HPDE6-E6E7 (cell line): ENCODE data around the gene FASTK.
A peak's percentile ranks its signal among the peaks of the same experiment; 100 is the strongest.

Experiments
- DNase-seq: peaks from one replicate; pipeline ENCODE4 v3.0.0; 2011; ENCODE audit warnings: missing footprints; ENCODE audit errors: extremely low spot score

The FASTK gene

DNA sequence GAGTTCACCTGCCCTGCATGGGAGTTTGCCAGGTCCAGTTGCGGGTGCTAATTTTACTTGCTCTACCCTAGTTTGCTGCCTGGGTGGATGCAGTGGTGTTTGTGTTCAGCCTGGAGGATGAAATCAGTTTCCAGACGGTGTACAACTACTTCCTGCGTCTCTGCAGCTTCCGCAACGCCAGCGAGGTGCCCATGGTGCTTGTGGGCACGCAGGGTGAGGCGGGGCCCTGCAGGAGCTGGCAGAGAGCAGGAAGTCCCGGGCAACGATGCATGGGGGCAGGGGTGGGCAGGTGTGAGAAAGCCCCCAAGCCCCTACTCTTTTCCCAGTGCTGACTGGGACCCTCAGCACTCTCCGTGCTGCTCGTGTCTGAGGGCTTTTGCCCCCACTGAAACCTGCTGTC, 37.0 kb upstream of the FASTK start:
- DNase-seq = no peak

DNA sequence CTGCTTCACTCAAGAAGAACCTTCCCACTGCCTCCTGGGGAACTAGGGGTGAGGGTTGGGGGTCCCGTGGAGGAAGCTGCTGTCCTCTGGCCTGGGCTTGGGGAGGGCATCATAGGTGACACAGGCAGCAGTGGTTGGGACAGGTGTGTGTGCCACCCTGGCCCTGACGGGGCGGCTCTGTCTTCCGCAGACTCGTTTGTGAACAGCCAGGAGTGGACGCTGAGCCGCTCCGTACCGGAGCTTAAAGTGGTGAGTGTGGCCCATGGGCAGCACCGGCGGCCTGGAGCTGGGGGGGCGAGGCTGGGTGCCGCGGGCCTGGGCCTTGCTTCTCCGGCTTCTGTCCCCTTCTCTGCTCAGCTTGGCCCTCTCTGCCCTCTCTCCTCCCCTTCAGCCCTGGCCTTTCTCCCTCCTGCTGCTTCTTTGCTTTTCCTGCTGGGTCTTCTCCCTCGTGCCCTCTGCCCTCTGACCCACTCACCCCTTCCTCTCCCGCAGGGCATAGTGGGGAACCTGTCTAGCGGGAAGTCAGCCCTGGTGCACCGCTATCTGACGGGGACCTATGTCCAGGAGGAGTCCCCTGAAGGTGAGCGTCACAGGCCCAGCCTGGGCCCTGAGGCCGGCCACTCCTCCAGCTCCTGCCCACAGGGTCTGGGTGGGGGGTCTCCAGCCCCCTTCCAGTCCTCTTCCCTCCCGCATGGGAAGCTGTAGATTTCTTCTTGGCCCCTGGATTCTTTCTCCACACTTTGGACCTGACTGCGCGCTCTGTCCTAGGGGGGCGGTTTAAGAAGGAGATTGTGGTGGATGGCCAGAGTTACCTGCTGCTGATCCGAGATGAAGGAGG, 36.2 kb upstream of the FASTK start:
- DNase-seq = no peak

DNA sequence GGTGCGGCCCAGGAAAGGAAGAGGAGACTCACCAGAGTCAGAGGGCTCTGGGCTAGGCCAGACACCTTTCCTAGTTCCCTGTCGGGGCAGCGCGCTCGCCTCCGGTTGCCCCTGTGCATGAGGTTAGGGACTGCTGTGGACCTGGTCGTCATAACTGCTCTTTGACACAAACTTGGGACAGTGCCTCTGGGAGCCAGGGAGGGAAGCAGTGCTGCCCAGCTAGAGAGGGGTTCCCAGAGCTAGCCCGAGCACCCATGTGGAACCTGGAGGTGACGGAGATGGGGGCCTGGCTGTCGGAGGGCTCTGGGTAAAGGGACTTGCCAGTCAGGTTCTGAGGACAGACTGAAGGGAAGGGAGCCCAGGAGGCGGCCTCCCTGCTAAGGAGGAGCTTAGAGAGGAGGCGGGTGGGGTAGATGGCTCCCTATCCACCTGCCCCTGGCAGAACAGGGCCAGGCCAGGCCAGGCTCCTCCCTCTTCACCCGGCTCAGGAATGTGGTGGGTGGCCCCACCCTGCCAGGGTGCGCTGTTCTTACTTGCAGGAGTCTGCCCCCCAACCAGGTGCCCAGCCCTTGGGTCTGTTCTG, 35.3 kb upstream of the FASTK start:
- peak; percentile 97 for DNase-seq

DNA sequence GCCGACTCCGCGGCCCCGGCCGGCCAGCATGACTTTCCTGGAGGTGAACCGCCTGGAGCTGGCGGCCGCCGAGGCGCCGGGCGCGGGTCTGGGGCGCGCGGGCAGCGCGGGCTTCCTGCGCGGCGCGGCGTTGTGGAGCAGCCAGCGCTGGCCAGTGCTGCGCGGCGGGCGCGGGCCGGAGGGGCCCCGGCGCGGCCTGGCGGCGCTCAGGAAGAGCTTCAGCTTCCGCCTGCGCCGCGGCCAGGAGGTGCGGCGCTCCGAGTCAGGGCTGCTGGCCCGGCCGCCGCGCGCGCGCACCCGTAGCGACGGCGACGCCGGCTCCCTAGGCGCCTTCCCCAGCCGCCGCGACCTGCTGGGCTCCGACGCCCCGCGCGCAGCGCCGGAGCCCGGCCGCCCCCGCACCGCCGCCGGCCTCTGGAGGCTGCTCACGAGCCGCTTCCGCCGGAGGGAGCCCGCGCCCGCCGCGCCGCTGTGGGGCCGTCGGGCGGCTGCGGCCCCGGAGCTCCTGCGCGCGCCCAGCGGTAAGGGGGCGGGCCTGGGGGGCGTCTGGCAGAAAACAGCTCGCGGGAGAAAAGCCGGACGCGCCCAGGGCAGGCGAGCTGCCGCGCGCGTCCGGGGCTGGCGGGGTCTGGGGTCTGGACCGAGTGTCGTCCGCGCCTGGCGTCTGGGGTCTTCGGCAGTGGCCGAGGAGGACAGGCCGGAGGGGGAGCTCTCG, 34.7 kb upstream of the FASTK start:
- no peak for DNase-seq

DNA sequence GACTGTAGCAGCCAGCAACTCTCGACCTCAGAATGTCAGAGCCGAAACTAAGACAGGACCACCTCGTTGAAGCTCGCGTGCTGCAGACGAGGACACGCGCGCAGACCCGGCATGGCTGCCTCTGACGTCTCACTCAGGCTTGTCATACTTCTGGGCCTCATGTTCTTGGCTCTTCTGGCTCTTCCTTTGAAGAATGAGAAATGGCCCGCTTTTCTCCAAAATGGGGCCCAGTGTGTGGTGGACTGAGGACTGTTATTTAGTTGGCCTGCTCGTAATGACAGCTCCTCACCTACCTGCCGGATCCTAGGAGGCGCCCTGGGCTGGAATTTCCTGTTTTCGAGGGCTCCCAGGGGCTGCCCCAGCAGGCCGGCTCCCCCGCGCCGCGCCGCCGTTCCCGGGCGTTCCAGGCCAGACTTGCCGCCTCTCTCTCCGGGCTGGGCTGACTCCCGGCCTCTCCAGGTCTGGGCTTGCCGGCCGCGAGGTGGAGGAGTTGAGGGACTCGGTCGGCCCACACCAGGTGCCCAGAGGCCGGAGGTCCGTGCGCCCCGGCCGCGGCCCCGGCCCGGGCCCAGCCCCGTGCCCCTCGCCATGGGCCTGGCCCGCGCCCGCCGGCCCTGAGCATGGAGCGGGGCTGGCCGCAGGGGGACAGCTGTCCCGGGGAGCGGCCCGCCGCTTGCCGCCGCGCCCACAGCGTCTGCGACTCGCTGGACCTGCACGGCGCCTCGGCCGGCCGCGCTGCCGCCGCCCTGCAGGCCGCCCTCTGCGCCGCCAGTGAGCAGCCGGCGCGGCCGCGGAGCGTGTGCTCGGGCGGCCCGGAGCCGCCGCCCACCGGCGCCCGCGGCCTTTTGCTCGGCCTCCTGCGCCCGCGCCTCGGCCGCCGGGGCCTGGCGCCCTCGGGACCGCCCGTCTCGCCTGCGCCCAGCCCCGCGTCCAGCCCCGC, 33.8 kb upstream of the FASTK start:
- peak; percentile 44 for DNase-seq

DNA sequence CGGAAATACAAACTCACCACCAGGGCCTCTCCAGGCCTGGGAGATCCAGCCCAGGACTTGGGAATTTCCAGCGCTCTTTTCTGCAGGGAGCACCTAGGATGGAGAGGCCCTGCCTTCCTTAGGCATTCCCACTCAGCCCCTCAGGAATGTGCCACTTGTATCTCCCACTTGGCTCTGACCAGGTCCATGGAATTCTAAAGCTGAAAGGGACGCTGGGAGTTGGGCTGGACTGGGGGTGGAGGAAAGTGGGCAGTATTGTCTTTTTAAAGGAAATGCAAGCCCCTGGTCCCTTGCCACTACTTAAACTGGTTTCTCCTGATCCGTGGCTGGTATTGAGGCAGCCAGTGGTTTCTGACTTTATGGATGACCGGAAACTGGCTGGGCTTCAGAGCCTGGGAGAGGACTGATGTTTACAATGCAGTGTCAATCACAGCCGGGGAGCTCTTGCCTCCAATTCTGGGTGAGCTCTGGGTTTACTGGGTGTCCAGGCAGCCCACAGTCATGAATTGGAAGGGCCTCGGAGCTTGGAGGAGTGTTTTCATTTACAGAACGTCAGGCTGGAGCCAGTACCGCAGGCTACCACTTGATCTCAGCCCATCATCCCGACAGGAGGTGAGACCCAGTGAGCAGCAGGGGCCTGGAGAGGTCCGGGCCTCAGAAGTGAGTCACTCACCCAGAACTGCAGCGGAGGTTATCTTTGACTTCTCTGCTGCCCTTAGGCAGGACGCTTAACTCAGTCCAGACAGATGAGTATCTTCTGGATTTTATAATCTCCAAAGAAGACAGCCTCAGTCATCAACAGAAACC, 32.9 kb upstream of the FASTK start:
- DNase-seq = peak; percentile 74

DNA sequence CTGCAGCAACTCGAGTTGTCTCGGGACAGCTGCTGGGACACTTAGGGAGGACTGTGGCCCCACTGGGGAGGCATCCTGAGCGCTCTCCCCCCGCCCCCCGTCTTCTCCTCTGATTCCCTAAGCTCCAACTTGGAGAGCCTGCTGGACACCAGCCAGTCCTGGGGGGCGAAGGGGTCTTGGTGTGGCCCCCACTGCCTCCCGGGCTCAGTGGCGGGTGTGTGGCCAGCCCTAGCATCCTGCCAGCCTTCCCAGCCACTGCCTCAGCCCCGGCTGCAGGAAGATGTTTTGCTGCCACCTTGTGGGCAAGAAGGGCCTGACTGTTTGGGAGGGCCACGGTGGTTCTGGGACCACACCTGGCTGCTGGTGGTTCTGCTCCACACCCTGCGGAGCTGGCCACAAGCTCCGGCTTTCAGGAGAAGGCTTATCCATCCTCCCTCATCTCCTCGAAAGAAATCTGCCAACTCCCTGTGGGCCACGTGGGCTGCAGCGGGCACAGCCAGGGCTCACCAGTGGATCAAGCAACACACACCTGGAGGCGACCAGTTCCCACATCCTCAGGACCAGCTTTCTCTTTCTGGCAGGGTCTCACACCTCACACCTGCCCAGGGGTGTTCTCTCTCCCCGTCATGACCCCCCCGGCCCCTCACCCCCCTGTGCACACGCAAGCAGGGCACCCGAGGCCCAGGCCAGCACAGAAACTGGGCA, 30.5 kb upstream of the FASTK start:
- peak; percentile 88 for DNase-seq

DNA sequence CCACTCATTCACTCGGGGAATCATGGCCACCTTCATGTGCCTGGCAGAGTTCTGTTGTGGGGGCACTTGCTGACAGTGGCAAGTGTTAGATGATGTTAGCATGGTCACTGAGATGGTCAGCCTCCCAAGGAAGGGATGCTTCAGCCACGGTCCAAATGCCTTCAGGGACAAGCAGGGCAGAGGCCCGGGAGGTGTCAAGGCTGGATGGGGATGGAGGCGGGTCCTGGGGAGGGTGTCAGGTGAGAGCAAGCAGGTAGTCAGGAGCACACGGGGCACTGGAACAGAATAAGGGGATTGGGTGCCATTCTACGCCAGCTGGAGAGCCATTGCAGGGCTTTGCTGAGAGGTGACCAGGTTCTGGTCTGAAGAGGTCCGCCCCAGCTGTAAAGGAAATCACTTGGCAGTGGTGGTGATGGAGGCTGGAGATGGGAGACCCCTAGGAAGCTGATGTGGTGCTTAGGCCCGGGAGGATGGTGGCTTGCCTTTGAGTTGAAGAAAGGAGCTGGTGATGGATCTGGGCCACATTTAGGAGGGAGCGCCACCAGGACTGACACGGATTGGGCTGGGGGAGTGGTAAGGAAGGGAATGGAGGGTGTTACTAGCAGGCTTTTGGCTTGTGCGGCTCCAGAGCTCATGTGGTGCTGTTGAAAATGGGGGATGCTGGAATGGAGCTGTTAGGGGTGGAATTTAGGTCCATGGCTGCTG, 29.8 kb upstream of the FASTK start:
- no peak for DNase-seq

DNA sequence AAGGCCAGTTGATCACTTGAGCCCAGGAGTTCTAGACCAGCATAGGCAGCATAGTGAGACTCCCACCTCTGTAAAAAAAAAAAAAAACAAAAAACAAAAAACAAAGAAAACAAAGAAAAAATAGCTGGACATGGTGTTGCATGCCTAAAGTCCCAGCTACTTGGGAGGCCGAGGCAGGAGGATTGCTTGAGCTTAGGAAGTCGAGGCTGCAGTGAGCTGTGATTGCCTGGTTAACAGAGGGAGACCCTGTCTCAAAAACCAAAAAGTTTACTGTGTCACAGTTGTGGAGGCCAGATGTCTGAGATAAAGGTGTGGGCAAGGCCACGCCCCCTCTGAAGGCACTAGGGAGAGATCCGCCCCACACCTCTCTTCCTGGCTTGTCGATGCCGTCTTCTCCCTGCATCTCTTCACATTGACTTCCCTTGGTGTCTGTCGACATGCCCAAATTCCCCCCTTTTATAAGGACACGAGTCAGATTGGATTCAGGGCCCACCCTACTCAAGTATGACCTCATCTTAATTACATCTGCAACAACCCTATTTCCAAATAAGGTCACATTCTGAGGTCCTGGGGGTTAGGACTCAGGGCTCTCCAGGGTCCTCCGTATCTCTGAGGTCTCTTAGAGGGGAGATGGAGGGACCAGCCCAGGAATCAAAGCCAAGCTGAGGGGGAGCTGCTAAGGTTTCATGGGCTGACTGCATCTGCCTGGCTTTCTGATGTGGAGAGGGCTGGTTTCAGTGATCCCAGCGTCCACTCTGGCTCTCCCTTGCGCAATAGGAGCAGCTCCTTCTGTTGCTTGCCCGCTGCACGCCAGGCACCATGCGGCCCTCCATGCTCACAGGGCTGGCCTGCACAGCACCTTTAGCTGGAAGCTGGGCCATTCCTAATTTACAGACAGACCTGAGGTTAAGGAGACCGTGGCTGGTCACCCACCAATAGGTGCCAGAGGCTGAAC, 28.8 kb upstream of the FASTK start:
- DNase-seq = no peak

DNA sequence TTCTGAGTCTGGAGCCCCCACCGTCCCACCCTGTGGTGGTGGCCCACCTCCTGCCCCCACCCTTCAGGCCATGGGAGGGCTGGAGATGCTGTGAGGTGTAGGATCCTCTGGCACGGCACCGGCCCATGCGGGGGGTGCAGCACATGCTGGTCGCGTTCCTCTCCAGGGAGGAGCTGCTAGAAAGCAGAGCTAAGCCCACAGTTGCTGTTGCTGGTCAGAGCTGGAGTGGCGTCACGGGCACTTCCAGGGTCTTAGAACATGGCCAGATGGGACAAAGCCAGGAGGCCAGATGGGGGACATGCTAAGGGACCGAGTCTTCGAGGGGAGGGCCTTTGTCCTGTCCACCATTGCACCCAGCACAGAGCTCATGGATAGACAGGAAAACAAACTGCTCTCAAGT, 27.3 kb upstream of the FASTK start:
- no peak for DNase-seq

DNA sequence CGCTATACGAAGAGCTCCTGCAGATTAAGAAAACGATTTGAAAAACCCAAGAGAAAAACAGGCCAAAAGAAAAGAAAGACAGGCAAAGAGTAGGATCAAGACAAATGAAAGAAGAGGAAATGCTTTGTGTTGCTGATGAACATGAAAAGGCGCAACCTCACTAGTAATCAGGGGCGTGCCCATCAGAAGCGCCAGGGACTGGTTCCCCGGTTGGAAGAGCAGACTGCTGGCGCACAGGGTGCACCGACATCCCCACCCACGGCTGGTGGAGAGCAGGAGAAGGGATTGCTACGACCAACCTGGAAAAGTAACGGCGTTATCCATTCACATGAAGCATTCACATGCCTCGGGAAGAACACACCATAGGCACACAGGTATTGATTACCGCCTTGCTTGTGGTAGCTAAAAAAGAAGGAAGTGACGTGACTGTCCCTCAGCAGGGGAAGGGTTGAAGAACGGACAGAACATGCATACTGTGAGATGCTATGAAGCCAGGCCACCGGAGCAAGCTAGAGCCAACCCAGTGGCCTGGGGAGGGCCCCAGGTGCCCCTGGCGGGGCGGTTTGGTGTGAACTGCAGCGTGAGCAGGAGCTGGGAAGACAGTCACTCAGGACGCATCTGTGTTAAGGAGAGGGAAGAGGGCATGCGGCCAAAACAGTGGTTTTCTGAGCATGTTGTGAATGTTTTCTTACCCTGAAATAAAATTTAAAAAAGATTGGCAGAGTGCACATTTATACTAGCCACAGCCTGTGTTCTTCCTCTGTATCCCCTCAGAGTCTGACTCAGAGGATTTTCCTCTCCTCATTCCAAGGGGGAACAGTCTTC, 24.0 kb upstream of the FASTK start:
- no peak for DNase-seq

DNA sequence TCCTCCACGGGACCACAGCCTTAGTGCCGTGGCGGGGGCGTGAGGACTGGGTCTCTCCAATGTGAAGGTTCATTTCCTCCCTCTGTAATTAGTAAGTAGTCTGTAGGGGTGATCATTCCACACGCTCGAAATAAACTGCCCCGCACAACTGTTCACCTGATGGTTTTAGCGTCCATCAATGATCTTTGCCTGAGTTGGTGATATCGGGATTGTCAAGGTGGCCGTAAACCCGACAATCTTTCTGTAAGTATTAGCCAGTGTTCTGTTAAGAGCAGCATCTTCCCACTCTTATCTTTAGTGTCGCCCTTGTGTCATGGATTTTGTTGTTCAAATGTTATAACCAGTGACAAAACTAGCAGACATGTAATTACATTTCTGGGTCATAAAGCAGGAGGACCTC, 23.4 kb upstream of the FASTK start:
- no peak for DNase-seq

DNA sequence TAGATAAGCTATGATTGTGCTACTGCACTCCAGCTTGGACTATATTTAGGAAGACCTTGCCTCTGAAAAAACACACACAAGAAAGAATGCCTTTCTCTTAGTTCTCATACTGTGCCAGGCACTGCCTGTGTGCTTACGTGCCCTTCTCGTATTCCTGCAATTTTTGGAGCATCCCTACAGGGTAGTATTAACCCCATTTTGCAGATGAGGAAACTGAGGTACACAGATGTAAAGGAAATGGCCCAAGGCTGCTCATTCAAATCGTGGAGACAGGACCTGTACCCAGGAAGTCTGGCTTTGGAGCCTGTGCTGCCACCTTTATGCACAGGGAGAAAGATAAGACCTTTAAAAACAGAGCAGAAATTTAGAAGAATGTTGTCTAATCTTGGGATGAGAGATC, 22.4 kb upstream of the FASTK start:
- DNase-seq = no peak

DNA sequence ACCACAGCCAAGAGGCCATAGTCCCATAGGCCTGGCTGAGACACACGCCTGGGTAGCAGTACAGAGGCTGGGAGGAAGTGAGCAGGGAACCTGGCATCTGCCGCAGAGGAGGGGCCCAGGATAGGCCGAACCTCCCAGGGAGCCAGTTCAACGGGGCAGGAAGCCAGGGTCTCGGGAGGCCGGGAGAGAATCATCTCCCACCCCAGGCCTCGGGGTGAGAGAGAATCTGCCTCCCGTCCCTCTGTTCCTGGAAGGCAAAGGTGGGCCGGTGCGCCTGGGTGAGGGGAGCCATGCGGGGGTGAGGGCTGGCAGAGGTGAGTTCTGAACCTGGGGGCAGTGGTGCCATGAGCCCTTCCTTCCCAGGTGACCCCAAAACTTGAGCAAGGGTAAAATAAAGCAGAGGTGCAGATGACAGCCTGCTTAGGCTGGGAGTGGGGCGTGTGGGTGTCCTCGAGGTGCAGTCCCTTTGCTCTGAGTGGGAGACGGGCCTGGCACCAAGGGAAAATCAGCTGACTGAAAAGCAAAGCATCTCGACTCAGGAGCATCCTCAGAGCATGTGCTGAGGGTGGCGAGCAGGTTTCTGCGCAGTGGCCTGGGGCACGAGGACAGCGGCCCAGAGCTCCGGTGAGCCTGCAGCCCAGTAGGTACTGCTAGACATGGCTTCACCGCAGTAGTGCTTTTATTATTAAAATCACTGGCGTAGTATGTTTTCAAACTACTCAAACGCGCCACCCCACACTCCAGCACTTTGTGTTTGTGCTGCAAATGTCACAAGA, 21.2 kb upstream of the FASTK start:
- no peak for DNase-seq

DNA sequence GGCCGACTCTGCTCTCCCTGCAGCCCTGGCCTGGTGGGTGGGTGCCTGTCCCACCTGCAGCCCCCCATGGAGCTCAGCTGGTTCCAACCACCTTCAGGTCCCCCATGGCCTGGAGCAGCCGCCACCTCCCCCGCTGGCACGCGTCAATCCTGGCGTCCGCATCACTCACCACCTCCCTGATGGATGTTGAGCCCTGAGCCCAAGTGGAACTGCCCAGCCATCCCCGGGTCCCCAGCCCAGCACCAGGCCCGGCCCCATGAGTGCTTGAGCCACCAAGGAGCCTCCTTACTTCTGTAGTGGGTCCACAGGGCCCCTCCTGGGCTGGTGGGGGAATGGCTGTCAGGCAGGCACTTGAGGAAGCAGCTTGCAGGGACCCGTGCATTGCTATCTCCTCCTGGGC, 20.3 kb upstream of the FASTK start:
- DNase-seq = no peak

DNA sequence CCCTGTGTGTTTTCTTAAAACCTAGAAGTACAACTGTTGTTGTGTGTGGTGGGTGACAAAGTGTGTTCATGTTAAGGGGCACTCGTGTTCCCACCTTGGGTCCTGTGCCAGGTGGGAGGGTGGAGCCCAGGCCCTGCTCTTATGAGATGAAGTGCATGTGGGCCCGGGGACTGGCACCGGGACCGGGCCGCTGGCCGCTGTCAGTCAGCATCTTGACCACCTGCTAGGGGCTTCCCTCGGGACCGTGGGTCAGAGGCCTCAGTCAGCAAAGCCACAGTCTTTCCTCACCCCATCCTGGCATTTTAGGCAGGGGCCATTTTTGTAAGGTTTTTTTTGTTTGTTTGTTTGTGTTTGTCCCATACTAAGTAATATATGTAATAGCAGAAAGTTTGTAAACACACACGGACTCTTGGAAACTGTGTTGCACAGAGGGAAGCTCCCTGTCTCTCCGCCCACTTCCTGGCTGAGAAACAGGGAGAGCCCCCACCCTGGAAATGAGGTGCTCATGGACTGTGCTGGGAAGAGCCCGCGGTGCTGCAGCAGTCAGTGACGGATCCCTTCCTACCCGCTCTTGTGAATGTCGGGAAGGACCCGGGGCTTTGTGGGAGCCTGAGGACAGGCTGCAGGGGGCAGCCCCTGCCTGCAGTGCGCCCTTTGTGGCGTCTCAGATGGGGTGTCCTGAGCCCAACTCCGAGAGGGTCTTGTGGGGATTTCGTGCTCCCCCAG, 19.0 kb upstream of the FASTK start:
- DNase-seq = no peak
